ENCODE results near the gene BACE2.

GRCh38 chr21:41232013-41232412, 64.1 kb downstream of the BACE2 start:
- TF ChIP-seq, protein P1, sequence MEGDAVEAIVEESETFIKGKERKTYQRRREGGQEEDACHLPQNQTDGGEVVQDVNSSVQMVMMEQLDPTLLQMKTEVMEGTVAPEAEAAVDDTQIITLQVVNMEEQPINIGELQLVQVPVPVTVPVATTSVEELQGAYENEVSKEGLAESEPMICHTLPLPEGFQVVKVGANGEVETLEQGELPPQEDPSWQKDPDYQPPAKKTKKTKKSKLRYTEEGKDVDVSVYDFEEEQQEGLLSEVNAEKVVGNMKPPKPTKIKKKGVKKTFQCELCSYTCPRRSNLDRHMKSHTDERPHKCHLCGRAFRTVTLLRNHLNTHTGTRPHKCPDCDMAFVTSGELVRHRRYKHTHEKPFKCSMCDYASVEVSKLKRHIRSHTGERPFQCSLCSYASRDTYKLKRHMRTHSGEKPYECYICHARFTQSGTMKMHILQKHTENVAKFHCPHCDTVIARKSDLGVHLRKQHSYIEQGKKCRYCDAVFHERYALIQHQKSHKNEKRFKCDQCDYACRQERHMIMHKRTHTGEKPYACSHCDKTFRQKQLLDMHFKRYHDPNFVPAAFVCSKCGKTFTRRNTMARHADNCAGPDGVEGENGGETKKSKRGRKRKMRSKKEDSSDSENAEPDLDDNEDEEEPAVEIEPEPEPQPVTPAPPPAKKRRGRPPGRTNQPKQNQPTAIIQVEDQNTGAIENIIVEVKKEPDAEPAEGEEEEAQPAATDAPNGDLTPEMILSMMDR (IDR thresholded peaks at IDR 0.05): no peak
- no peak for TF ChIP-seq ZFX (IDR thresholded peaks at IDR 0.05; ENCODE audit: borderline replicate concordance)

All from 22Rv1 (cell line).